ENCODE data around the gene ULBP1. TPM values are rescaled to one million over a fixed set of nuclear protein-coding genes. Genes with fewer than 3 reads are reported as not detected.
A peak's percentile ranks its signal among the peaks of the same experiment; 100 is the strongest.
"Not testable (repeated sequence)": the region's sequence is repeated elsewhere in the genome, so short reads cannot be mapped to it uniquely, and the experiment has no call there.

ULBP1 gene
- total RNA-seq, 1 experiment from 2014 or later: 3.1 TPM

GRCh38 chr6:150013785-150014622, 50.3 kb downstream of the ULBP1 start:
- Histone ChIP-seq H3K4me3 (ENCODE audit: low read depth in 2 of 2, low read length in 2 of 2) (peak overlapping the region in 1 of 2 experiments; percentile 11; a peak in 1 of 4 replicates), H3K27me3 (ENCODE audit: control insufficient read depth, insufficient read depth, low read length) (peaks cover 15% of the 10 kb centered on the region)
- H3K9me3 ChIP-seq (ENCODE audit: control insufficient read depth, insufficient read depth, low read depth, low read length); CTCF ChIA-PET; POLR2A ChIA-PET; H3K36me3 ChIP-seq (ENCODE audit: control insufficient read depth, insufficient read depth, low read length); intact Hi-C loops (cut with micrococcal nuclease; ENCODE audit: unreplicated experiment); BruUV-seq (replicated peaks); H3K4me1 ChIP-seq (ENCODE audit: control insufficient read depth, insufficient read depth, low read length); DNase-seq (ENCODE audit: low read depth, low spot score); in situ Hi-C loops (cut with HindIII; ENCODE audit: low pct_unique_long_range_greater_than_20kb, low sequenced_read_pairs); ATAC-seq; H3K27ac ChIP-seq (ENCODE audit: low read length): not testable (repeated sequence)

DNA sequence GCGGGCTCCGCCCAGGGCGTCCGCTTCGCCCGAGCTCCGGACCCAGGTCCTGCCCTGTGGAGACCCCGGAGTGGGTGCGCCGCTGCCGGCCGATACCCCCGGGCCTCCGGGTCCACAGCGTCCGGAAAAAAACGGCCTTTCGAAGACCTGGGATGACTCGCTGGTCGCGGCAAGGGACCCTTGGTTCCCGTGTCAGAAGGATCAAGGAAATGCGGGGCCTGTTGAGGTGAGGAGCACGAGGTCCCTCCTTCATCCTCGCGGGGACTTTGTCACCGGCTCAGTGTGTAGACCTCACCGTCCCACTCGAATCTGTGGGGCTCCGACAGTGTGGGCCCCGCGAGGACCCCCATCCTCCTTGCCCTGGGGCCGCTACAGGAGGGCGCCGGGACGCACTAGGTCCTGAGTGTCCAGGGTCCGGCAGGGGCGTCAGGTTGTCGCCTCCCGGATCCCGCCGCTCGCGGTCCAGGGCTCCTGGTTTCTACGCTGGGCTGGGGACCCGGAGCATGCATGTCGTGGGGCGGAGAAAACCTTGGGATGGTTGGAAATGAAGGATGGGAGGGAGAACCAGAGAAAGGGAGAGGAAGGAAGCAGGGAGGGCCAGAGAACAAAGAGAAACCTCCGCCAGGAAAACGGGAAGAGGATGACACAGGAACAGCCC, 51.0 kb downstream of the ULBP1 start:
- DNase-seq (ENCODE audit: low read depth, low spot score); H3K9me3 ChIP-seq (ENCODE audit: control insufficient read depth, insufficient read depth, low read depth, low read length); H3K36me3 ChIP-seq (ENCODE audit: control insufficient read depth, insufficient read depth, low read length); in situ Hi-C loops (cut with HindIII; ENCODE audit: low pct_unique_long_range_greater_than_20kb, low sequenced_read_pairs); H3K27ac ChIP-seq (ENCODE audit: low read length); BruUV-seq (replicated peaks); intact Hi-C loops (cut with micrococcal nuclease; ENCODE audit: unreplicated experiment); CTCF ChIA-PET; POLR2A ChIA-PET; H3K4me1 ChIP-seq (ENCODE audit: control insufficient read depth, insufficient read depth, low read length): not testable (repeated sequence)
- peaks cover 15% of the 10 kb centered on the region for H3K27me3 ChIP-seq (ENCODE audit: control insufficient read depth, insufficient read depth, low read length)
- ATAC-seq: peak; percentile 14; the same call in 1 of the 2 replicates
- H3K4me3 ChIP-seq (ENCODE audit: low read depth in 2 of 2, low read length in 2 of 2): peak overlapping the region in 1 of 2 experiments; percentile 11; a peak in 1 of 4 replicates

GRCh38 chr6:150015281-150016001, 51.7 kb downstream of the ULBP1 start:
- H3K9me3 ChIP-seq (ENCODE audit: control insufficient read depth, insufficient read depth, low read depth, low read length); H3K27ac ChIP-seq (ENCODE audit: low read length); BruUV-seq (replicated peaks); CTCF ChIA-PET; H3K4me1 ChIP-seq (ENCODE audit: control insufficient read depth, insufficient read depth, low read length); H3K4me3 ChIP-seq (ENCODE audit: low read depth in 2 of 2, low read length in 2 of 2); DNase-seq (ENCODE audit: low read depth, low spot score); H3K36me3 ChIP-seq (ENCODE audit: control insufficient read depth, insufficient read depth, low read length); in situ Hi-C loops (cut with HindIII; ENCODE audit: low pct_unique_long_range_greater_than_20kb, low sequenced_read_pairs); POLR2A ChIA-PET: not testable (repeated sequence)
- peak; percentile 71 for ATAC-seq
- peaks cover 13% of the 10 kb centered on the region for H3K27me3 ChIP-seq (ENCODE audit: control insufficient read depth, insufficient read depth, low read length)
- intact Hi-C loops (cut with micrococcal nuclease; ENCODE audit: unreplicated experiment): loop anchor here (2.0 kb wide), 1 partner anchor 81 kb away; no protein-coding TSS in a partner anchor

DNA sequence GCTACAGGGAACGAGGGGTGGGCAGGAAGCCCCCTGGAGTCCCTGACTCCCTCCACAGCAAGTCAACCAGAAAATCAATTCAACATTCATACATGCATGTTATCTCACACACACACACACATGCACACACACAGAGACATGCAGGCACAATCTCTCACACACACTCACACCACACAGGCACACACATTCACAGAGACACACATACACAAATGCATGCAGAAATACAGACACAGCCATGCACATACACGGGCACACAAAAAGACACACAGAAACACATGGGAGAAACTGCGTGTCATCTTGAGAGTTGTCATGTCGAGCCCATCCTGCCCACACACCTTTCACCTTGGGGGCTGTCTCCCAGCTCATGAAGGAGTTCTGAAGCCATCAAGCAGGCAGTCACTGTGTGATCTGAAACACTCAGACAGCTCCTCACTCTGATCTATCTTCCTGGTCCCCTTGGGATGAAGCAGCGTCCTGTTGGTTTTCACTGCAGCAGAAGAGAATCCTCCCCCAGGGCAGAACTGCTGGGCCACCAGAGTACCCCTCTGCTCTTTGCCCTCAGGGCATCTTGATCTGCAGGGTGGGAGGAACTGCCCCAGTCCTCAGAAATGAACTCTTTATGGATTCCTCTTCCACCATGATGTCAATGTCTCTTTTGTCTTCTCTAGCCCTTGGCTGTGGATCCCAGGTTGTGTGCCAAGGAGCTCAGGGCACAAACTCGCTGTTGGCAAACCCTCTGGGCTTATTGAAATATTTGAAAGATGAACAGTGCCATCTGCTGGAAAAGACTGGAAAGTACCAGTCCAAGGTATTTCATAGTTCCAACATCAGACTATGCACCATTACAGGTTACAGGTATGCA, 52.8 kb downstream of the ULBP1 start:
- Histone ChIP-seq H3K4me3 (ENCODE audit: low read depth in 2 of 2, low read length in 2 of 2) (no peak overlapping the region), H3K36me3 (ENCODE audit: control insufficient read depth, insufficient read depth, low read length) (no peaks in the 10 kb centered on the region), H3K27ac (ENCODE audit: low read length) (no peak overlapping the region), H3K27me3 (ENCODE audit: control insufficient read depth, insufficient read depth, low read length) (peaks cover 13% of the 10 kb centered on the region), H3K4me1 (ENCODE audit: control insufficient read depth, insufficient read depth, low read length) (no peaks in the 10 kb centered on the region; the same call in 1 of the 2 replicates), H3K9me3 (ENCODE audit: control insufficient read depth, insufficient read depth, low read depth, low read length) (no peaks in the 10 kb centered on the region)
- TF ChIP-seq, protein P1, sequence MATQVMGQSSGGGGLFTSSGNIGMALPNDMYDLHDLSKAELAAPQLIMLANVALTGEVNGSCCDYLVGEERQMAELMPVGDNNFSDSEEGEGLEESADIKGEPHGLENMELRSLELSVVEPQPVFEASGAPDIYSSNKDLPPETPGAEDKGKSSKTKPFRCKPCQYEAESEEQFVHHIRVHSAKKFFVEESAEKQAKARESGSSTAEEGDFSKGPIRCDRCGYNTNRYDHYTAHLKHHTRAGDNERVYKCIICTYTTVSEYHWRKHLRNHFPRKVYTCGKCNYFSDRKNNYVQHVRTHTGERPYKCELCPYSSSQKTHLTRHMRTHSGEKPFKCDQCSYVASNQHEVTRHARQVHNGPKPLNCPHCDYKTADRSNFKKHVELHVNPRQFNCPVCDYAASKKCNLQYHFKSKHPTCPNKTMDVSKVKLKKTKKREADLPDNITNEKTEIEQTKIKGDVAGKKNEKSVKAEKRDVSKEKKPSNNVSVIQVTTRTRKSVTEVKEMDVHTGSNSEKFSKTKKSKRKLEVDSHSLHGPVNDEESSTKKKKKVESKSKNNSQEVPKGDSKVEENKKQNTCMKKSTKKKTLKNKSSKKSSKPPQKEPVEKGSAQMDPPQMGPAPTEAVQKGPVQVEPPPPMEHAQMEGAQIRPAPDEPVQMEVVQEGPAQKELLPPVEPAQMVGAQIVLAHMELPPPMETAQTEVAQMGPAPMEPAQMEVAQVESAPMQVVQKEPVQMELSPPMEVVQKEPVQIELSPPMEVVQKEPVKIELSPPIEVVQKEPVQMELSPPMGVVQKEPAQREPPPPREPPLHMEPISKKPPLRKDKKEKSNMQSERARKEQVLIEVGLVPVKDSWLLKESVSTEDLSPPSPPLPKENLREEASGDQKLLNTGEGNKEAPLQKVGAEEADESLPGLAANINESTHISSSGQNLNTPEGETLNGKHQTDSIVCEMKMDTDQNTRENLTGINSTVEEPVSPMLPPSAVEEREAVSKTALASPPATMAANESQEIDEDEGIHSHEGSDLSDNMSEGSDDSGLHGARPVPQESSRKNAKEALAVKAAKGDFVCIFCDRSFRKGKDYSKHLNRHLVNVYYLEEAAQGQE (IDR thresholded peaks at IDR 0.05; ENCODE audit: insufficient read depth in 1 of 2, low read depth in 2 of 2, low read length in 1 of 2): no peak
- no peak for TF ChIP-seq SIN3A (IDR thresholded peaks at IDR 0.05; ENCODE audit: borderline replicate concordance, insufficient read depth, low read depth, low read length)
- TF ChIP-seq, protein P2, sequence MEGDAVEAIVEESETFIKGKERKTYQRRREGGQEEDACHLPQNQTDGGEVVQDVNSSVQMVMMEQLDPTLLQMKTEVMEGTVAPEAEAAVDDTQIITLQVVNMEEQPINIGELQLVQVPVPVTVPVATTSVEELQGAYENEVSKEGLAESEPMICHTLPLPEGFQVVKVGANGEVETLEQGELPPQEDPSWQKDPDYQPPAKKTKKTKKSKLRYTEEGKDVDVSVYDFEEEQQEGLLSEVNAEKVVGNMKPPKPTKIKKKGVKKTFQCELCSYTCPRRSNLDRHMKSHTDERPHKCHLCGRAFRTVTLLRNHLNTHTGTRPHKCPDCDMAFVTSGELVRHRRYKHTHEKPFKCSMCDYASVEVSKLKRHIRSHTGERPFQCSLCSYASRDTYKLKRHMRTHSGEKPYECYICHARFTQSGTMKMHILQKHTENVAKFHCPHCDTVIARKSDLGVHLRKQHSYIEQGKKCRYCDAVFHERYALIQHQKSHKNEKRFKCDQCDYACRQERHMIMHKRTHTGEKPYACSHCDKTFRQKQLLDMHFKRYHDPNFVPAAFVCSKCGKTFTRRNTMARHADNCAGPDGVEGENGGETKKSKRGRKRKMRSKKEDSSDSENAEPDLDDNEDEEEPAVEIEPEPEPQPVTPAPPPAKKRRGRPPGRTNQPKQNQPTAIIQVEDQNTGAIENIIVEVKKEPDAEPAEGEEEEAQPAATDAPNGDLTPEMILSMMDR (IDR thresholded peaks at IDR 0.05): peak; percentile 77
- TF ChIP-seq POLR2AphosphoS5 (IDR thresholded peaks at IDR 0.05; ENCODE audit: low read depth, low read length): no peak
- TF ChIP-seq TCF7L2 (IDR thresholded peaks at IDR 0.05; ENCODE audit: low read depth, low read length): no peak
- intact Hi-C loops (cut with micrococcal nuclease; ENCODE audit: unreplicated experiment) (loop anchor here (2.0 kb wide), 1 partner anchor 82 kb away; no protein-coding TSS in a partner anchor), in situ Hi-C loops (cut with HindIII; ENCODE audit: low pct_unique_long_range_greater_than_20kb, low sequenced_read_pairs) (no loop called here)
- CTCF ChIA-PET: interaction anchor here (0.9 to 1.3 kb wide), 3 partner anchors 8 to 76 kb away, joined by 3 read pairs; no protein-coding TSS in a partner anchor
- ATAC-seq (peak; percentile 82), DNase-seq (ENCODE audit: low read depth, low spot score) (peak; percentile 41)
- no TSS peak for BruUV-seq (replicated peaks)
- POLR2A ChIA-PET: interaction anchor here (0.5 kb wide), 1 partner anchor 324 kb away, joined by 11 read pairs; no protein-coding TSS in a partner anchor
